Liver (tissue), 9 donors: ENCODE data around the gene CD300C. TPM values are rescaled to one million over a fixed set of nuclear protein-coding genes. Genes with fewer than 3 reads are reported as not detected.
"Not testable (repeated sequence)": the region's sequence is repeated elsewhere in the genome, so short reads cannot be mapped to it uniquely, and the experiment has no call there.

ENCODE experiments used
- DNase-seq: peaks from one replicate; pipeline ENCODE4 v3.0.0-alpha.2; 2017; ENCODE audit warnings: low spot score
- H3K27ac ChIP-seq, 2 donors: one replicate each; pipeline ENCODE4 v1.7.0; 2013; ENCODE audit warnings: inconsistent platforms in 2 of 2, low read length in 2 of 2, control low read depth in 1 of 2, low read depth in 1 of 2, mild to moderate bottlenecking in 1 of 2
- H3K27me3 ChIP-seq, 4 donors: one replicate each; pipeline versions ENCODE4 v1.6.1 to v1.7.0; 2013; ENCODE audit warnings: low read length in 3 of 4, inconsistent platforms in 1 of 4, mild to moderate bottlenecking in 1 of 4, moderate library complexity in 1 of 4; ENCODE audit not compliant: control insufficient read depth in 4 of 4, insufficient read depth in 4 of 4
- H3K36me3 ChIP-seq, 4 donors: one replicate each; pipeline versions ENCODE4 v1.6.1 to v1.7.0; 2013; ENCODE audit warnings: low read length in 3 of 4, mild to moderate bottlenecking in 3 of 4, low read depth in 1 of 4, moderate library complexity in 1 of 4; ENCODE audit not compliant: control insufficient read depth in 4 of 4, insufficient read depth in 3 of 4
- H3K4me1 ChIP-seq, 4 donors: one replicate each; pipeline versions ENCODE4 v1.6.1 to v1.7.0; 2013; ENCODE audit warnings: low read length in 3 of 4, mild to moderate bottlenecking in 3 of 4, moderate library complexity in 1 of 4; ENCODE audit not compliant: control insufficient read depth in 4 of 4, insufficient read depth in 4 of 4
- H3K4me3 ChIP-seq, 3 donors: one replicate each; pipeline versions ENCODE4 v1.6.1 to v1.7.0; 2013; ENCODE audit warnings: low read length in 3 of 3, control low read depth in 1 of 3, low read depth in 1 of 3, mild to moderate bottlenecking in 1 of 3
- H3K9ac ChIP-seq, 2 donors: one replicate each; pipeline ENCODE4 v1.7.0; 2013; ENCODE audit warnings: low read length in 2 of 2, mild to moderate bottlenecking in 2 of 2, moderate library complexity in 2 of 2, control low read depth in 1 of 2, low read depth in 1 of 2
- H3K9me3 ChIP-seq, 4 donors: one replicate each; pipeline versions ENCODE4 v1.6.1 to v1.7.0; 2013; ENCODE audit warnings: low read length in 3 of 4; ENCODE audit not compliant: control insufficient read depth in 4 of 4
- ATF3 ChIP-seq: IDR thresholded peaks from 2 replicates; pipeline ENCODE4 v1.6.1; 2016; ENCODE audit warnings: antibody characterized with exemption
- CTCF ChIP-seq: fragments of 150-350 bp; IDR thresholded peaks from 2 replicates; pipeline ENCODE4 v1.5.1; 2017; ENCODE audit warnings: improper control_type of control experiment, low read depth, low read length; ENCODE audit not compliant: missing input control
- EGR1 ChIP-seq, 2 donors: IDR thresholded peaks; 2 replicates each; pipeline ENCODE4 v1.6.1; 2016 to 2018; ENCODE audit warnings: antibody characterized with exemption in 2 of 2, low read depth in 2 of 2
- FOXA1 ChIP-seq: IDR thresholded peaks from 2 replicates; pipeline ENCODE4 v1.6.1; 2016; ENCODE audit warnings: antibody characterized with exemption
- FOXA2 ChIP-seq: IDR thresholded peaks from 2 replicates; pipeline ENCODE4 v1.6.1; 2016; ENCODE audit warnings: antibody characterized with exemption
- GABPA ChIP-seq, 2 donors: IDR thresholded peaks in 1 of 2; conservative IDR thresholded peaks in 1 of 2; 2 replicates each; pipeline ENCODE4 v1.6.1; 2016; ENCODE audit warnings: antibody characterized with exemption in 2 of 2, mild to moderate bottlenecking in 1 of 2, moderate library complexity in 1 of 2
- HNF4G ChIP-seq: IDR thresholded peaks from 2 replicates; pipeline ENCODE4 v1.6.1; 2016; ENCODE audit warnings: antibody characterized with exemption
- JUND ChIP-seq, 2 donors: IDR thresholded peaks; 2 replicates each; pipeline ENCODE4 v1.6.1; 2016; ENCODE audit warnings: antibody characterized with exemption in 2 of 2
- MAX ChIP-seq: IDR thresholded peaks from 2 replicates; pipeline ENCODE4 v1.6.1; 2016; ENCODE audit warnings: antibody characterized with exemption
- NR2F2 ChIP-seq: IDR thresholded peaks from 2 replicates; pipeline ENCODE4 v1.6.1; 2016; ENCODE audit warnings: antibody characterized with exemption
- RAD21 ChIP-seq, 2 donors: IDR thresholded peaks; 2 replicates each; pipeline ENCODE4 v1.6.1; 2016; ENCODE audit warnings: antibody characterized with exemption in 2 of 2, mild to moderate bottlenecking in 2 of 2
- REST ChIP-seq: IDR thresholded peaks from 2 replicates; pipeline ENCODE4 v1.6.1; 2016; ENCODE audit warnings: antibody characterized with exemption, mild to moderate bottlenecking
- RXRA ChIP-seq, 2 donors: IDR thresholded peaks; 2 replicates each; pipeline ENCODE4 v1.6.1; 2017 to 2018; ENCODE audit warnings: antibody characterized with exemption in 2 of 2, mild to moderate bottlenecking in 1 of 2
- SP1 ChIP-seq: IDR thresholded peaks from 2 replicates; pipeline ENCODE4 v1.6.1; 2018; ENCODE audit warnings: antibody characterized with exemption, mild to moderate bottlenecking
- TAF1 ChIP-seq: conservative IDR thresholded peaks from 2 replicates; pipeline ENCODE4 v1.6.1; 2016; ENCODE audit warnings: antibody characterized with exemption, mild to moderate bottlenecking
- YY1 ChIP-seq: IDR thresholded peaks from 2 replicates; pipeline ENCODE4 v1.6.1; 2016; ENCODE audit warnings: antibody characterized with exemption, mild to moderate bottlenecking
- ZBTB33 ChIP-seq: IDR thresholded peaks from 2 replicates; pipeline ENCODE4 v1.6.1; 2016; ENCODE audit warnings: antibody characterized with exemption
- WGBS: extraction: QIAGEN DNeasy Blood & Tissue Kit; methylation state at CpG from one replicate; pipeline ENCODE4 v1.1.7; 2013; 5-methylcytosine and 5-hydroxymethylcytosine counted together
- polyA plus RNA-seq, 2 donors: library from polyadenylated mRNA; stranded (reverse) in 1 of 2; unstranded in 1 of 2; fragments of 200-250 nt in 1 of 2; fragments of >200 nt in 1 of 2; fragmentation: Nextera tagmentation in 1 of 2; extraction: Ambion mirVana in 1 of 2; gene quantifications; one replicate each; pipeline versions ENCODE4 v1.2.1 to v1.2.3, GENCODE V29; 2013 to 2015
- total RNA-seq, 2 donors: library from RNA; depleted of rRNA; stranded (reverse); fragments of >200 nt; gene quantifications; one replicate each; pipeline ENCODE4 v1.2.3, GENCODE V29; 2014
- donor health status: healthy.
- donor health status: healthy.
- donor health status: healthy.
- donor health status: healthy.
- donor health status: healthy.

The CD300C gene
- total and polyA plus RNA-seq, 4 donors: 0.17 to 1.5 (median 1.0) TPM

- Histone ChIP-seq H3K4me1 (no peaks in the 10 kb centered on the region), H3K4me3 (no peak overlapping the region), H3K27ac (no peak overlapping the region), H3K27me3 (peaks cover 0 to 5% (median 0%) of the 10 kb centered on the region in 4 donors), H3K36me3 (no peaks in the 10 kb centered on the region), H3K9me3 (no peaks in the 10 kb centered on the region), H3K9ac (no peak overlapping the region)
- no peak for DNase-seq
- TF ChIP-seq ATF3: no peak
- TF ChIP-seq NR2F2: no peak
- TF ChIP-seq CTCF: no peak
- no peak for TF ChIP-seq RXRA (IDR thresholded peaks at IDR 0.05)
- no peak for TF ChIP-seq RAD21 (IDR thresholded peaks at IDR 0.05)
- TF ChIP-seq MAX: no peak
- TF ChIP-seq REST: no peak
- no peak for TF ChIP-seq GABPA (IDR thresholded peaks at IDR 0.05 in 1 of 2, conservative IDR thresholded peaks at IDR 0.05 in 1 of 2)
- no peak for TF ChIP-seq JUND (IDR thresholded peaks at IDR 0.05)
- no peak for TF ChIP-seq YY1
- TF ChIP-seq TAF1: no peak
- no peak for TF ChIP-seq HNF4G
- 60% methylated on average over 5 of the region's 5 CpGs for WGBS
Observed at GRCh38 chr17:74574489-74575142, 28.7 kb upstream of the CD300C start.

- H3K9me3 ChIP-seq, H3K27me3 ChIP-seq, H3K9ac ChIP-seq, H3K27ac ChIP-seq, DNase-seq, H3K4me3 ChIP-seq, H3K36me3 ChIP-seq, H3K4me1 ChIP-seq: not testable (repeated sequence)
Observed at GRCh38 chr17:74573635-74574034, 27.7 kb upstream of the CD300C start.

- no peaks in the 10 kb centered on the region for H3K36me3 ChIP-seq
- no peak for DNase-seq
- H3K9me3 ChIP-seq: no peaks in the 10 kb centered on the region
- no peak overlapping the region for H3K9ac ChIP-seq
- H3K27me3 ChIP-seq: peaks cover 0 to 5% (median 0%) of the 10 kb centered on the region in 4 donors
- 78% methylated on average over 3 of the region's 3 CpGs for WGBS
- H3K4me3 ChIP-seq: no peak overlapping the region
- H3K27ac ChIP-seq: no peak overlapping the region
- no peaks in the 10 kb centered on the region for H3K4me1 ChIP-seq
- no peak for TF ChIP-seq ATF3
- TF ChIP-seq FOXA2: no peak
- no peak for TF ChIP-seq EGR1 (IDR thresholded peaks at IDR 0.05; ENCODE audit: low read depth in 2 of 2)
- TF ChIP-seq NR2F2: no peak
- no peak for TF ChIP-seq HNF4G
- TF ChIP-seq FOXA1: no peak
- no peak for TF ChIP-seq RXRA (IDR thresholded peaks at IDR 0.05)
- TF ChIP-seq TAF1: no peak
- TF ChIP-seq SP1: no peak
- no peak for TF ChIP-seq JUND (IDR thresholded peaks at IDR 0.05)
- TF ChIP-seq ZBTB33: no peak
- no peak for TF ChIP-seq RAD21 (IDR thresholded peaks at IDR 0.05)
Observed at GRCh38 chr17:74573169-74573568, 27.3 kb upstream of the CD300C start.
